CD4-positive, CD25-positive, alpha-beta regulatory T cell (primary cell): ENCODE measurements around the gene RETREG1. TPM values are rescaled to one million over a fixed set of nuclear protein-coding genes. Genes with fewer than 3 reads are reported as not detected.

Experiments
- ATAC-seq, 2 donors: fragments of 150-1000 bp; cut with Tn5 transposase; one replicate each; pipeline ENCODE4 v1.10.0; 2021; ENCODE audit warnings: low read depth in 2 of 2, moderate number of reproducible peaks in 2 of 2, moderate library complexity in 1 of 2
- DNase-seq, 3 donors: peaks; one replicate each; pipeline versions ENCODE4 v3.0.0 to v3.0.0-alpha.2; 2012 to 2022; ENCODE audit warnings: mixed read lengths in 1 of 3
- H3K27ac ChIP-seq: one replicate; pipeline ENCODE4 v1.7.0; 2013; ENCODE audit warnings: mild to moderate bottlenecking, low read length; ENCODE audit not compliant: insufficient read depth, poor library complexity, severe bottlenecking
- H3K27me3 ChIP-seq: one replicate; pipeline ENCODE4 v1.7.0; 2013; ENCODE audit warnings: low read length; ENCODE audit not compliant: control insufficient read depth, insufficient read depth
- H3K36me3 ChIP-seq: one replicate; pipeline ENCODE4 v1.7.0; 2013; ENCODE audit warnings: mild to moderate bottlenecking, low read length, moderate library complexity; ENCODE audit not compliant: control insufficient read depth, insufficient read depth
- H3K4me1 ChIP-seq: 2 replicates; pipeline ENCODE4 v1.7.0; 2013; ENCODE audit warnings: mild to moderate bottlenecking, low read length; ENCODE audit not compliant: insufficient read depth, control insufficient read depth, poor library complexity, severe bottlenecking
- H3K4me3 ChIP-seq: one replicate; pipeline ENCODE4 v1.7.0; 2013; ENCODE audit warnings: low read depth, mild to moderate bottlenecking, low read length, moderate library complexity
- H3K9me3 ChIP-seq, 2 experiments: 1 replicate in 1 of 2; 2 replicates in 1 of 2; pipeline ENCODE4 v1.7.0; 2013; ENCODE audit warnings: low read length in 2 of 2, mild to moderate bottlenecking in 1 of 2, moderate library complexity in 1 of 2; ENCODE audit not compliant: control insufficient read depth in 2 of 2
- H3K27ac Mint-ChIP-seq, 3 donors: one replicate each; pipeline ENCODE4 v1.8.0; 2020 to 2022; ENCODE audit warnings: mild to moderate bottlenecking in 3 of 3, mixed read lengths in 3 of 3, moderate library complexity in 2 of 3
- H3K27me3 Mint-ChIP-seq: one replicate; pipeline ENCODE4 v1.8.0; 2022; ENCODE audit warnings: mild to moderate bottlenecking, mixed read lengths
- H3K36me3 Mint-ChIP-seq: one replicate; pipeline ENCODE4 v1.8.0; 2020; ENCODE audit warnings: mixed read lengths
- H3K4me1 Mint-ChIP-seq, 4 donors: one replicate each; pipeline ENCODE4 v1.8.0; 2020 to 2022; ENCODE audit warnings: mixed read lengths in 4 of 4, mild to moderate bottlenecking in 1 of 4
- H3K4me3 Mint-ChIP-seq, 4 donors: one replicate each; pipeline ENCODE4 v1.8.0; 2020 to 2022; ENCODE audit warnings: mild to moderate bottlenecking in 4 of 4, mixed read lengths in 4 of 4, moderate library complexity in 3 of 4
- H3K9me3 Mint-ChIP-seq, 7 donors: one replicate each; pipeline ENCODE4 v1.8.0; 2020 to 2022; ENCODE audit warnings: mixed read lengths in 7 of 7, mild to moderate bottlenecking in 3 of 7, moderate library complexity in 2 of 7
- polyA plus RNA-seq, 4 donors: library from polyadenylated mRNA; unstranded; fragments of 300-500 nt; fragmentation: Illumina TruSeq; gene quantifications; one replicate each; pipeline ENCODE4 v1.2.3, GENCODE V29; 2021
- total RNA-seq: library from RNA; stranded (reverse); gene quantifications from one replicate; pipeline ENCODE4 v1.2.3, GENCODE V29; 2022

Gene RETREG1
- total and polyA plus RNA-seq, 5 donors from 2014 or later: 31.0 to 123 (median 64.3) TPM

DNA sequence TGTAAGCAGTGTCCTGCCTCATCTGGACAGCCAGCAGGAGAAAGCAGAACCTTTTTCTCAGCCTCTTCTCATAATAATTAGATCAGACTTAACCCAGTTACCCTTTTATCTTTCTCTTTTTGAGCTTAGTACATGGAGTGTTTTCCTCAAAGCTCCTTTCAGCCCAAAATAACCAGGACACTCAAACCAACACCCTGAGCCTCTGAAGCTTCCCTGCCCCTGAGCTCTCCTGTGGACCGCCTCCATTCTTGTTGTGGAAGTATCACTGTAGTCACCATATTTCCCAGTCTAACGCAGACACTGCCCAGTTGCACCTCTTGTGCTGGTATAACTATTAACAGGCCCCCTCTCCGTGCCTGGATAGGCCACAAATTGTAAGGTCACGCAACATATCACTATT lies 97.4 kb downstream of the RETREG1 start:
- no peak for ATAC-seq
- no peaks in the 10 kb centered on the region for H3K4me1 ChIP-seq
- H3K4me3 Mint-ChIP-seq: peak overlapping the region in 1 of 4 donors; percentile 17
- no peak overlapping the region for H3K4me3 ChIP-seq
- no peaks in the 10 kb centered on the region for H3K9me3 ChIP-seq
- H3K4me1 Mint-ChIP-seq: peaks cover 8 to 71% (median 31%) of the 10 kb centered on the region in 4 donors
- no peaks in the 10 kb centered on the region for H3K27me3 ChIP-seq
- no peaks in the 10 kb centered on the region for H3K27me3 Mint-ChIP-seq
- DNase-seq: no peak
- H3K27ac Mint-ChIP-seq: peak overlapping the region in 2 of 3 donors; percentile 52 to 66
- no peaks in the 10 kb centered on the region for H3K9me3 Mint-ChIP-seq
- H3K36me3 ChIP-seq: peaks cover 3% of the 10 kb centered on the region
- H3K36me3 Mint-ChIP-seq: peaks cover 29% of the 10 kb centered on the region
- no peak overlapping the region for H3K27ac ChIP-seq

GRCh38 chr5:16518606-16519005 lies 98.2 kb downstream of the RETREG1 start:
- DNase-seq (no peak), ATAC-seq (no peak)
- H3K9me3 ChIP-seq: no peaks in the 10 kb centered on the region
- H3K27ac ChIP-seq: no peak overlapping the region
- H3K27me3 ChIP-seq: no peaks in the 10 kb centered on the region
- peak overlapping the region; percentile 22 to 55 (median 52) for H3K27ac Mint-ChIP-seq
- no peaks in the 10 kb centered on the region for H3K9me3 Mint-ChIP-seq
- H3K4me1 ChIP-seq: no peaks in the 10 kb centered on the region
- peak overlapping the region in 1 of 4 donors; percentile 46 for H3K4me3 Mint-ChIP-seq
- no peaks in the 10 kb centered on the region for H3K36me3 ChIP-seq
- no peak overlapping the region for H3K4me3 ChIP-seq
- H3K4me1 Mint-ChIP-seq: peaks cover 6 to 65% (median 27%) of the 10 kb centered on the region in 4 donors
- H3K27me3 Mint-ChIP-seq: no peaks in the 10 kb centered on the region
- H3K36me3 Mint-ChIP-seq: peaks cover 21% of the 10 kb centered on the region

DNA sequence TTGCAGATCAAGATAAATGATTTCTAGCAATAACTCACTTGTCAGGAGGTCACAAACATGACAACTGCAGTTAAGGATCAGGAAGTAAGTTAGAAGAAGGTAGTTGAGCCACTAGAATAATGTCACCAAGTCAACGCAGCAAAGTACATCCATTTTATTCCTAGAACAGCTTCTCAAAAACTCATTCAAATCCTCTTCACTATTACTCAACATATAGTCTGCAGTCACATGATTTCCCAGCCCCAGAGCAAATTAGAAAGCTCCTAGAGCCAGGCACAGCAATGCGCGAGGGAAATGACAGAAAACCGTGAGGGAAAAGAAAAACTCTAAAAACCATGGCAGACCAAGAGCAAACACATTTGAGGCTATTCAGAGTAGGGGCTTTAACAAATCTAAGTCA lies 101.3 kb downstream of the RETREG1 start:
- H3K9me3 Mint-ChIP-seq: peaks cover 0 to 3% (median 0%) of the 10 kb centered on the region in 7 donors
- no peaks in the 10 kb centered on the region for H3K27me3 Mint-ChIP-seq
- Histone ChIP-seq H3K36me3 (no peaks in the 10 kb centered on the region), H3K4me1 (no peaks in the 10 kb centered on the region), H3K4me3 (no peak overlapping the region), H3K27me3 (no peaks in the 10 kb centered on the region), H3K9me3 (no peaks in the 10 kb centered on the region), H3K27ac (no peak overlapping the region)
- H3K27ac Mint-ChIP-seq: peak overlapping the region in 1 of 3 donors; percentile 32
- H3K4me3 Mint-ChIP-seq: no peak overlapping the region
- DNase-seq (no peak), ATAC-seq (no peak)
- H3K4me1 Mint-ChIP-seq: peaks cover 20 to 64% (median 32%) of the 10 kb centered on the region in 4 donors
- peaks cover 16% of the 10 kb centered on the region for H3K36me3 Mint-ChIP-seq

DNA sequence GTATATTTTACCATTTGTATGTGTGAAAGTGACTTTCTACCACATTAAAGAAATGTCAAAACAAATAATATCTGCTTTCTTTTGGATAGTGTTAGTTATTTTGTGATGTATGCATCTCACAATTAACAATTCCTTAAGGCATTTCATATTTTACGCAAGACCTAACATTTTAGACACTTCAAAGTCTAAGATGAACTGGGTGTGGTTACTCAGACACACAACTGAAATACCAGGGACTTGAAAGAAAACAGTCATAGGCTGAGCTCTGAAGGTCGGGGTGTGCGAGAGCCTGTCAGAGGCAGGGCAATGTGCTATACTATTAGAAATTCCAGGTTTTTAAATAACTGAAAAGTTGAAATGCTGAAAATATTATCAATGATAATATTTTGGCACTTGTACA lies 106.7 kb downstream of the RETREG1 start:
- Mint-ChIP-seq H3K4me3 (no peak overlapping the region), H3K36me3 (peaks cover 12% of the 10 kb centered on the region), H3K27ac (no peak overlapping the region), H3K9me3 (peaks cover 0 to 3% (median 0%) of the 10 kb centered on the region in 7 donors), H3K27me3 (no peaks in the 10 kb centered on the region), H3K4me1 (peaks cover 15 to 61% (median 25%) of the 10 kb centered on the region in 4 donors)
- H3K36me3 ChIP-seq: no peaks in the 10 kb centered on the region
- H3K9me3 ChIP-seq: no peaks in the 10 kb centered on the region
- H3K27ac ChIP-seq: no peak overlapping the region
- ATAC-seq (no peak), DNase-seq (no peak)
- no peaks in the 10 kb centered on the region for H3K4me1 ChIP-seq
- H3K27me3 ChIP-seq: no peaks in the 10 kb centered on the region
- no peak overlapping the region for H3K4me3 ChIP-seq

DNA sequence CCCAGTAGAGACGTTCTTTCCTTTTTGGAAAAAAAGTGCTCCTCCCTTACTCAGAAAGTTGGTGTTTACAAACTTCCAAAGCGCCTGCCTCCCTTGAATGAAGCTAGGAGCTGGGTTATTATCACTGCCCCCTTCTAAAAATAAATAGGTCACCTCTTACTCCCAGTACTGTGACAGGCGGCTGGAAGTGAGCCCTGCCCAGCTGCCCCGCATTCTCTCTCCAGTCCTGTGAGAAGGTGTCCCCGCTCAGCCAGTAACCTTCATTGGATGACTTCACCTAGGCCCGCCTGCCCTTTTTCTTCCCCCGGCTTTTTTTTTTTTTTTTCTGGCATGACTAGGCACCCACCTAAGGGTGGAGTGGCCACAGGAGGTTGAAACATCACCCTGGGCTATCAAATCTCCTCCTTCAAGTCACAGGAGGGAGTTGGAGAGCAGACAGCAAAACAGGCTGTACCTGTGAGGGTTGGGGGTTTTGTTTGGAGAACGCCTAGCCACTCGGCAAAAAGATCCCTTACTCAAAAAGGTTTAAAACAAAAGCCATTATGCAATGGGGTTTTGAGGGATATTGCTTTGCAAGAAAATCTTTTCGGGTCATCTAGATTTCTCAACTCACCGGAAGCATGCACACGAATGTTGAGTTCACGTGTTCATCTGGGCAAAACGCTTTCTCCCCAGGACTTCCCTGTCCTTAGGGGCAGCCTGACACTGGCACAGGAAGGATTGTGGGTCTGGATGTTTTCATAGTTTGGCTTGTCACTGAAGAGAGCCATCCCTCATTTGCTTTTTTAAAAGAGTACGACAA lies 107.9 kb downstream of the RETREG1 start:
- Histone ChIP-seq H3K36me3 (no peaks in the 10 kb centered on the region), H3K27me3 (no peaks in the 10 kb centered on the region), H3K4me1 (no peaks in the 10 kb centered on the region), H3K4me3 (no peak overlapping the region), H3K9me3 (no peaks in the 10 kb centered on the region), H3K27ac (no peak overlapping the region)
- H3K36me3 Mint-ChIP-seq: peaks cover 21% of the 10 kb centered on the region
- H3K9me3 Mint-ChIP-seq: peaks cover 0 to 3% (median 0%) of the 10 kb centered on the region in 7 donors
- H3K4me1 Mint-ChIP-seq: peaks cover 14 to 68% (median 28%) of the 10 kb centered on the region in 4 donors
- DNase-seq: no peak
- peak overlapping the region in 2 of 3 donors; percentile 16 to 20 for H3K27ac Mint-ChIP-seq
- no peaks in the 10 kb centered on the region for H3K27me3 Mint-ChIP-seq
- ATAC-seq: no peak
- no peak overlapping the region for H3K4me3 Mint-ChIP-seq

GRCh38 chr5:16507716-16508115 lies 109.1 kb downstream of the RETREG1 start:
- no peaks in the 10 kb centered on the region for H3K36me3 ChIP-seq
- Mint-ChIP-seq H3K4me3 (no peak overlapping the region), H3K27ac (no peak overlapping the region), H3K27me3 (no peaks in the 10 kb centered on the region), H3K36me3 (peaks cover 24% of the 10 kb centered on the region), H3K4me1 (peaks cover 16 to 64% (median 27%) of the 10 kb centered on the region in 4 donors), H3K9me3 (peaks cover 0 to 3% (median 0%) of the 10 kb centered on the region in 7 donors)
- H3K4me3 ChIP-seq: no peak overlapping the region
- H3K27me3 ChIP-seq: no peaks in the 10 kb centered on the region
- no peak for ATAC-seq
- no peak for DNase-seq
- H3K27ac ChIP-seq: no peak overlapping the region
- no peaks in the 10 kb centered on the region for H3K9me3 ChIP-seq
- H3K4me1 ChIP-seq: no peaks in the 10 kb centered on the region

GRCh38 chr5:16505904-16506303 lies 110.9 kb downstream of the RETREG1 start:
- Mint-ChIP-seq H3K27ac (peak overlapping the region in 1 of 3 donors; percentile 31), H3K4me1 (peaks cover 4 to 46% (median 20%) of the 10 kb centered on the region in 4 donors)

More at GRCh38 chr5:16505904-16506303, 110.9 kb downstream of the RETREG1 start:
- no peaks in the 10 kb centered on the region for H3K9me3 ChIP-seq
- Mint-ChIP-seq H3K4me3 (no peak overlapping the region), H3K9me3 (no peaks in the 10 kb centered on the region), H3K27me3 (no peaks in the 10 kb centered on the region), H3K36me3 (peaks cover 27% of the 10 kb centered on the region)
- ATAC-seq (no peak), DNase-seq (no peak)
- H3K4me1 ChIP-seq: no peaks in the 10 kb centered on the region
- H3K4me3 ChIP-seq: no peak overlapping the region
- no peaks in the 10 kb centered on the region for H3K27me3 ChIP-seq
- no peaks in the 10 kb centered on the region for H3K36me3 ChIP-seq
- H3K27ac ChIP-seq: no peak overlapping the region
